Stimulated activated CD4-positive, alpha-beta T cell treated with anti-CD3 and anti-CD28 coated beads, TNF-alpha, amount 100 ng/mL, for 48 hours (primary cell): ENCODE results near the gene CDKN2C.
"Not testable (repeated sequence)": the region's sequence is repeated elsewhere in the genome, so short reads cannot be mapped to it uniquely, and the experiment has no call there.

ENCODE experiments used
- DNase-seq, 3 donors: peaks; one replicate each; pipeline ENCODE4 v3.0.0-alpha.2; 2020; ENCODE audit warnings: low read depth in 3 of 3

The CDKN2C gene

DNA sequence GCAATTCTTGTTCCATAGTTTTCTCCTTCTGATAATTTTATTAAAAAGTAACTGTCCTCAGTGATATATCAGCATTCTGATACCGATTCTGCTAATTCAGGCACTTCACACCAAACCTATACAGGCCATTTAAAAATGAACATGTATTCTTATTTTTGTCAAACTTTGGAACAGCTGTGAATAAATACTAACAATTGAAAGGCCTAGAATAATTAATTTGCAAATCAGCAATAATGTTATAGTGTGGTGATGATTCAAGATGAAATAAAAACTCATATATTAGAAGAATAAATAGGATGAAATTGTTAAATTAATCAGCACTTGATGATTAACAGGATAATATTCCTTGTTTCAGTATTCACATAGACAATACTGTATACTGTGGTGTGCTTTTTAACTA lies 9.9 kb downstream of the CDKN2C start:
- DNase-seq, result no peak

DNA sequence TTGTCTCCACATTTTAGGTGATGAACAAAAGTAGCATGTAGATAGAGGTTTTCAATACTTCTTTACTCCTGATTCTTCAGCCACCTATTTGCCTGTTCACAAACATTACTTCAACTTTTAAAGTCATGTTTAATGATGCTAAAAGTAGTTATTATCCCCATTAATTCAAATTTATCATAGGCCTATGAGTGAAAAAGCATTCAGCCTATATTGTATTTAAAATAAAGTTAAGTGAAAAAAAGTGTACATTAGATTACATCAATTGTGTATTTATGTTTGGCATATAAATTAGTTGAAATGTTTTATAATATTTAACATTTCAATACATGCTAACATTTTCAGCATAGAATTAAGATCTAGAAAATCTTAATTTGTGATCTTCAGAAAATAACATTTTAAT lies 10.5 kb downstream of the CDKN2C start:
- no peak for DNase-seq

DNA sequence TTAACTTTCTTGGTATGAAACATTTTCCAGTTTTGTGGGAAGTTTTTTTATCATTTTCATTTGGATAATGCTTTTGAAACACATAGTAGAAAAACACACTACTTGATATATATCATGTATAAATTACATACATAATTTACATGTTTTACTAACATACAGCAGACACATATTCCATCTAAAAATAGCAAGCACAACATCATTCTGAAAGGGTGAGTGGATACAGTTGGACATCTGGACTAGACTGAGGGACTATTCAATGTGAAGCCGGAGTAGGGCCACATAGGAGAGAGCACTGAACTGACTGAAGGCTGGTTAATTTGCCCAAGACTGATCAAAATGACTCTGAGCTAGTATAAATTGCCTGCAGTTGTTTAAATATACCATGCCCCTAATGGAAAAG lies 11.7 kb downstream of the CDKN2C start:
- no peak for DNase-seq

- DNase-seq, result no peak
Observed at GRCh38 chr1:50982611-50983010, 12.6 kb downstream of the CDKN2C start.

- no peak for DNase-seq
Observed at GRCh38 chr1:50983219-50983802, 13.3 kb downstream of the CDKN2C start.

DNA sequence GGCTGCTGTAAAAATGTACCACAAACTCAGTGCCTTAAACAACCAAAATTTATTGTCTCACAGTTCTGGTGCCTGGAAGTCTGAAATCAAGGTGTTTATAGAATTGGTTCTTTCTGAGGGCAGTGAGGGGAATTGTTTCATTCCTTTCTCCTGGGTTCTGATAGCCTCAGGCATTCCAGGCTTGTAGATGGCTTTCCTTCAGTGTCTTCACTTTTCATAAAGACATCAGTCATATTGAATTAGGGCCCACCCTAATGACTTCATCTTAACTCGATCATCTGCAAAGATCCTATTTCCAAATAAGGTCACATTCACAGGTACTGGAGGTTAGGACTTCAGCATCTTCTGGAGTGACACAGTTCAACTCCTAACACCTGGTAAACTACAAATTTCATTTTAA lies 15.0 kb downstream of the CDKN2C start:
- DNase-seq, result no peak

GRCh38 chr1:50986653-50987052 lies 16.6 kb downstream of the CDKN2C start:
- DNase-seq, result no peak

- no peak for DNase-seq
Observed at GRCh38 chr1:50989694-50990093, 19.6 kb downstream of the CDKN2C start.

DNA sequence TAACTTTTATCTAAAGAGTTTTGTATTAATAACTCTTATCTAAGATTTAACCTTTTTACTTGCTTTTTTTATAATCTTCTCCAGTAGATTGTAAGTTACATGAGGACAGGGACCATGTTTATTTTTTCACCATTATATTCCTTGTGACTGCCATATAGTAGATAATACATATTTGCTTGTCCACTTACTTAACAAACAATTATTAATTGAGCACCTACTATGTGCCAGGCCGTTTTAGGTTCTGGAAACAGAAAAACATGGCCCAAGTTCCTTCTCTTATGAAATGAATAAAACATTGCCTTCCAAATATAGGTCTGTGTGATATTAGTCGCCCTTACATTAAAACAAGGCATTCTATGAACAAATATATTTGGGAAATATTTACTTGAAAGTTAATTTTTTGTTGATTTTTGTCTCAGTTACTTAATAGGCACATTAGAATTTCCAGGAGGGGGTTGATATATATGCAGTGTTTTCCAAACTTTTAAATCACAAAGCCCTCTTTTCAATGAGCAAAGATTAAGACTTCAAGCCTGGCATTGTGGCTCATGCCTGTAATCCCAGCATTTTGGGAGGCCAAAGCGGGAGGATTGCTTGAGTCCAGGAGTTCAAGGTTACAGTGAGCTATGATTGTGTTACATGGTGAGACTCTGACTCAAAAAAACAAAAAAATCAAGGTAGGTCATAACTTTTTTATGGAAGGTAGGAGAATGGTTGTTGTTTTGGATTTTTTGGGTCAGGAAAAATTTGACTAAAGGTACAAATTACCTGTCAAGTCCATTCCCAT lies 22.7 kb downstream of the CDKN2C start:
- no peak for DNase-seq

GRCh38 chr1:50993645-50994044 lies 23.6 kb downstream of the CDKN2C start:
- DNase-seq, result no peak

DNA sequence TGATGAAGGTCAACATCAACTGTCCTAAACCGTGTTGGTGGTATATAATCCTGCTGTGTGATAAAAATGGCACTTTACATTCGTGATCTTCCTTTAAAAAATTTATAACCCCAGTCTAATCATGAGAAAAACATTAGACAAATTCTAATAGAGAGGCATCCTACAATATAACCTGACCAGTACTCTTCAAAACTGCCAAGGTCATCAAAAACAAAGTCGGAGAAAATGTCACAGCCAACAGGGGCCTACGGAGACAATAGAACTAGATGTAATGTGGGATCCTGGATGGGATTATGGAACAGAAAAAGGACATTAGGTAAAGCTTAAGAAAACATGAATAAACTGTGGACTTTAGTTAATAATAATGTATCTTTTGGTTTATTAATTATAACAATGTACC lies 25.0 kb downstream of the CDKN2C start:
- no peak for DNase-seq

DNA sequence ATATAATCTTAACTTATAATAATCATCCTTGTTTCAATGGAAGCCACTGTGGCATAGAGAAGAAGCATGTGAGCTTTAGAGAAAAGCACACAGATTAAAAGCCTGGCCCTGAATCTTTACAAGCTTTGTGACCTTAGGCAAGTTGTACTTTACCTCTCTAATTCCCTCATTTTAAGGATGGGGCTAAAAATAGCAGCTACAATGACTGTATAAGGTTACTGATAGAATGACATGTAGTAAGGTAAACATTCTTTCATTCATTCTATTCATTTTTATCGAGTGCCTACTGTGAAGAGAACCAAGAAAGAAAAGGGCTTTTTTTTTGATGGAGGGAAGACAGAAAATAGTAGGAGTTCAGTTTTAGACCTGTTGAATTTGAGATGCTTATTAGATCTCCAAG lies 25.6 kb downstream of the CDKN2C start:
- DNase-seq, result no peak

- no peak for DNase-seq
Observed at GRCh38 chr1:50996083-50996482, 26.0 kb downstream of the CDKN2C start.

DNA sequence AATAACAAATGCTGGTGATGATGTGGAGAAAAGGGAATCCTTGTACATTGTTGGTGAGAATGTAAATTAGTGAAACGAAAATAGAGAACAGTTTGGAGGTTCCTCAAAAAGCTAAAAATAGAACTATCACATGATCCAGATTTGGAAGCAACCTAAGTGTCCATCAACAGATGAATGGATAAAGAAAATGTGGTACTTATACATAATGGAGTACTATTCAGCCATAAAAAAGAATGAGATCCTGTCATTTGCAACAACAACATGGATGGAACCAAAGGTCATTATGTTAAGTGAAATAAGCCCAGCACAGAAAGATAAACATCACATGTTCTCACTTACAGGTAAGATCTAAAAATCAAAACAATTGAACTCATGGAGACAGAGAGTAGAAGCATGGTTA lies 29.3 kb downstream of the CDKN2C start:
- not testable (repeated sequence) for DNase-seq

DNA sequence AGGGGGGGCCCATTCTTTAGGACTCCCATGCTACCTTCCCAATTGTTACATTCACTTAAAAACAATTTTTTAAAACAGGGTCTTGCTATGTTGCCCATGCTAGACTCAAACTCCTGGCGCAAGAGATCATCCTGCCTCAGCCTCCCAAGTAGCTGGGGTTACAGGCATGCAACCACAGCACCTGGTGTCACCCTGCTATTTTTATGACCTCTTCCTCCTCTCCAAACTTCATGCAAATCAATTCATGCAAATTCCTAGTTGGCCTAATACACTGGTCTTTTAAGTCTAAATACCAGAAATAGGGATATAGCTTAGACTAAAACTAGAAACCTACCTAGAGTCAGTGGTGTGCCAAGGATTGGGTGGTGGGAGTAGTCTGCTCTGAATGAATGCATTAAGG lies 30.1 kb downstream of the CDKN2C start:
- DNase-seq, result no peak

DNA sequence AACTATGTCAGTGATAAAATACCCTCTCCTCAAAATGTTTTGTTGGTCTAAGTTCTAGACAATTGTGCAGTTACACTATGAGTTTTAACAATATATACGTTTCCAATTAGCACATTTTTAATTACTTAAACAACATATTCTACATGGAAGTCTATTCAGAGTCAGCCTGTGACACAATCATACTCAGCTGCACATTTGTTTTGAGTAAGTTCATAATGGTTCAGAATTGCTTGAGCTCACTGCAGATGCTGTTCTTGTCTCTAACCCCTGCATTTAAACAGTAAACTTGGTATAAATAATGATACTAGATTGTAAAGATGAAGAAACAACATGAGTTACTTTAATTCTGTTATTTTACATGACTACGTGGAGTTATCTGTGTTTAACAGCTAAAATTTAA lies 30.6 kb downstream of the CDKN2C start:
- no peak for DNase-seq

DNA sequence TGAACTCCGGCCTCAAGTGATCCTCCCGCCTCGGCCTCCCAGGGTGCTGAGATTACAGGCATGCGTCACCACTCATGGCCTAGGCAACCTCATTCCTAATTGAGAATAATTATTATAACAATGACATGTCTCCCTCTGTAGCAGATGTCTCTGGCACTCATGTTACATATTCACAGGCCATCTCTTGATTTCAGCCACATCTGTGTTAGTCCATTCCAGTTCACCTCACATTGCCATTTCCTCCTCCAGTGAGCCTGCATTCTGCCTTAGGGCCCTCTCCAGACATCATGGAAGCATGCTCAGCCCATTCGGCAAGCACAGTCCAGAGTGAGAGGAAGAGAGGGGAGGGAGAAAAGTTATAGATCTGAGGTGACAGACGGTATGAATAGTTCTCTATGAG lies 32.5 kb downstream of the CDKN2C start:
- no peak for DNase-seq

- not testable (repeated sequence) for DNase-seq
Observed at GRCh38 chr1:51005549-51005948, 35.5 kb downstream of the CDKN2C start.

DNA sequence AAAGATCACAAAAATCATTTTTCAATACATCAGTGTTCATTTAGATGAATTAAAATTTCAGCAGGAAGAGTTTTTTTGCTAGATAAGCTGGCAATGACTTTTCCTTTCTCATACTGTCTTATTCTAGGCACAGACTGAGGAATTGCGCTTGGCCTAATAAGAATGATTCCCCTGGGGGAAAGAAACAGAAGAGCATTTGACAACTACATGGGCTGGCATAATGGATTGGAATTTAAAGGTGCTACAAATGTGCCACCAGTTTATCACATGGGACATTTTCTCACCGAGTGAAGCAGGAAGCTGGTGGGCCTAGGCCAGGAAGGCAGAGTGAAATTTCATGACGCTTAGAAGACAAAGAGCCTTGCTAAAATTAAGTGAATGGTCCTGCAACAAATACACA lies 39.3 kb downstream of the CDKN2C start:
- DNase-seq, result no peak

DNA sequence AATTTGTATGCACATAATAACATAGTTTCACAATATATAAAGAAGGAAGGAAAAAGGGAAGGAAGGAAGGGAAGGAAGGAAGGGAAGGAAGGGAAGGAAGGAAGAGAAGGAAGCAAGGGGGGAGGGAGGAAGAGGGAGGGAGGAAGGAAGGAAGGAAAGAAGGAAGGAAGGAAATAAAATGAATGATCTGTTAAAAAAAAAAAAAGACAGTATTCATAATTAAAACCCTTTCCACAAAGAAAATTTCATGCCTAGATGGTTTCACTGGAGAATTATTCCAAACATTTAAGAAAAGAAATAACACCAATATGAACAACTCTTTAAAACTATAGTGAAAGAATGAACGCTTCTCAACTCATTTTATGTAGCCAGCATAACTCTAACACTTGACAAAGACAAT lies 44.8 kb downstream of the CDKN2C start:
- DNase-seq, result no peak

- DNase-seq, result no peak
Observed at GRCh38 chr1:51019811-51020210, 49.8 kb downstream of the CDKN2C start.
